Measurements from ENCODE around the gene ST7. TPM values are rescaled to one million over a fixed set of nuclear protein-coding genes. Genes with fewer than 3 reads are reported as not detected.

The ST7 gene
- total and polyA plus RNA-seq, 2 of the 8 experiments (the other 6 are each of a cell fraction or from before 2014, with no cell fraction given) = 16.3 to 18.0 TPM

GRCh38 chr7:117061751-117062150 is 108.5 kb downstream of the ST7 start:
- Histone ChIP-seq H3K4ac (replicated peaks; ENCODE audit: insufficient read length, low read depth, low read length) (no peak overlapping the region), H2BK12ac (ENCODE audit: low read depth, low read length) (no peak overlapping the region), H3K27ac (ENCODE audit: low read depth, low read length) (no peak overlapping the region), H2AFZ (ENCODE audit: low read length) (no peak overlapping the region), H3K27me3 (replicated peaks in 1 of 4; ENCODE audit: control insufficient read depth in 3 of 4, extremely low read depth in 1 of 4, insufficient read depth in 3 of 4, low read length in 3 of 4) (no peaks in the 10 kb centered on the region), H2BK15ac (ENCODE audit: low read length) (no peak overlapping the region), H3K56ac (replicated peaks; ENCODE audit: insufficient read length, low read depth, low read length) (no peak overlapping the region), H3K79me1 (ENCODE audit: low read depth, low read length) (no peaks in the 10 kb centered on the region), H3K36me3 (ENCODE audit: control insufficient read depth in 2 of 4, insufficient read depth in 4 of 4, low read length in 3 of 4) (no peaks in the 10 kb centered on the region), H2BK120ac (replicated peaks; ENCODE audit: low read depth, low read length) (no peak overlapping the region), H2BK20ac (ENCODE audit: low read length) (no peak overlapping the region), H3K4me1 (replicated peaks in 1 of 4; ENCODE audit: control insufficient read depth in 3 of 4, insufficient read depth in 4 of 4, low read length in 3 of 4) (peaks cover 0 to 5% (median 2%) of the 10 kb centered on the region in 4 experiments; a peak in 2 of 7 replicates), H2AK5ac (ENCODE audit: low read depth, low read length) (no peak overlapping the region), H3K9me3 (ENCODE audit: insufficient read depth in 2 of 2, low read depth in 1 of 2, low read length in 1 of 2) (no peaks in the 10 kb centered on the region), H3K14ac (ENCODE audit: insufficient read length) (no peak overlapping the region), H3K79me2 (ENCODE audit: control insufficient read depth in 1 of 2, insufficient read depth in 2 of 2, low read length in 2 of 2) (no peaks in the 10 kb centered on the region; a peak in 1 of 4 replicates), H3K4me3 (ENCODE audit: extremely low read depth in 1 of 4, insufficient read depth in 2 of 4, low read depth in 3 of 4, low read length in 4 of 4) (no peak overlapping the region), H4K5ac (ENCODE audit: insufficient read length, low read depth, low read length) (no peak overlapping the region), H3K9ac (replicated peaks in 1 of 4; ENCODE audit: extremely low read depth in 1 of 4, low read depth in 3 of 4, low read length in 3 of 4) (no peak overlapping the region), H3K4me2 (ENCODE audit: insufficient read depth in 1 of 2, low read depth in 2 of 2, low read length in 2 of 2) (no peak overlapping the region), H3K18ac (ENCODE audit: extremely low read depth, low read length) (no peak overlapping the region), H3K23me2 (ENCODE audit: low read depth, low read length) (no peaks in the 10 kb centered on the region; the same call in 1 of the 2 replicates), H4K91ac (replicated peaks; ENCODE audit: insufficient read length, low read length) (no peak overlapping the region), H4K20me1 (replicated peaks in 1 of 2; ENCODE audit: control insufficient read depth in 1 of 2, insufficient read depth in 2 of 2, low read length in 2 of 2) (no peaks in the 10 kb centered on the region), H2BK5ac (ENCODE audit: low read depth, low read length) (no peak overlapping the region), H4K8ac (ENCODE audit: extremely low read depth, insufficient read depth, low read length) (no peak overlapping the region), H3K23ac (ENCODE audit: insufficient read length) (no peak overlapping the region)
- no peak for FAIRE-seq
- ChIA-PET POLR2A (ENCODE audit: partially characterized antibody) (interaction anchor here (1.0 kb wide), 1 partner anchor 10 kb away, joined by 4 read pairs; no protein-coding TSS in a partner anchor), CTCF (ENCODE audit: partially characterized antibody) (interaction anchor here (0.8 kb wide), 1 partner anchor 77 kb away, joined by 3 read pairs; no protein-coding TSS in a partner anchor)
- DNase-seq (ENCODE audit: low read depth in 1 of 2, low spot score in 2 of 2) = no peak
- TF ChIP-seq PHF8 (conservative IDR thresholded peaks at IDR 0.05; ENCODE audit: low read depth, low read length) (no peak), BCL11A (IDR thresholded peaks at IDR 0.05; ENCODE audit: low read depth in 2 of 2, low read length in 2 of 2) (no peak), KDM5A (IDR thresholded peaks at IDR 0.05; ENCODE audit: low read length) (no peak)

Measured in H1 (cell line).